B cell (primary cell): Measurements from ENCODE around the gene ARHGEF6. TPM values are rescaled to one million over a fixed set of nuclear protein-coding genes. Genes with fewer than 3 reads are reported as not detected.

ENCODE experiments used
- ATAC-seq: fragments of 200-7000 bp; cut with Tn5 transposase; one replicate; pipeline ENCODE4 v1.10.0; 2021; ENCODE audit warnings: low read depth, mild to moderate bottlenecking, moderate number of reproducible peaks, moderate library complexity
- CTCF ChIA-PET: fragments of 350-600 bp; sonication (Branson Sonifier 250); formaldehyde crosslinking; loops from one replicate; lab custom pipeline; 2021; ENCODE audit warnings: antibody characterized with exemption, inconsistent platforms; lab: Charles Lee
- POLR2A ChIA-PET: fragments of 350-600 bp; sonication (Branson Sonifier 250); formaldehyde crosslinking; loops from one replicate; lab custom pipeline; 2021; ENCODE audit warnings: antibody characterized with exemption; lab: Charles Lee
- DNase-seq: peaks from one replicate; pipeline ENCODE4 v3.0.0; 2013
- H2AFZ ChIP-seq: 2 replicates; pipeline ENCODE4 v1.6.1; 2012; ENCODE audit warnings: mild to moderate bottlenecking, low read depth, low read length; ENCODE audit not compliant: insufficient read depth, poor library complexity, severe bottlenecking
- H3K27ac ChIP-seq, 2 donors: 1 replicate in 1 of 2; 2 replicates in 1 of 2; pipeline ENCODE4 v1.5.1; 2012 to 2013; ENCODE audit warnings: low read length in 2 of 2, mild to moderate bottlenecking in 2 of 2, moderate library complexity in 1 of 2
- H3K27me3 ChIP-seq, 4 experiments: fragments of 200-600 bp in 1 of 4; sonication (generic) in 1 of 4; replicated peaks in 1 of 4; 1 replicate in 2 of 4; 2 replicates in 2 of 4; pipeline versions ENCODE4 v1.6.1 to v1.7.0; 2013 to 2016; ENCODE audit warnings: low read length in 3 of 4, mild to moderate bottlenecking in 2 of 4, mixed read lengths in 1 of 4, moderate library complexity in 1 of 4; ENCODE audit not compliant: insufficient read depth in 4 of 4, control insufficient read depth in 3 of 4; ENCODE audit errors: control extremely low read depth in 1 of 4
- H3K36me3 ChIP-seq, 2 experiments: replicated peaks in 1 of 2; 1 replicate in 1 of 2; 2 replicates in 1 of 2; pipeline versions ENCODE4 v1.6.1 to v1.7.1; 2013; ENCODE audit warnings: low read length in 1 of 2; ENCODE audit not compliant: insufficient read depth in 2 of 2, control insufficient read depth in 1 of 2; ENCODE audit errors: control extremely low read depth in 1 of 2, extremely low read depth in 1 of 2
- H3K4me1 ChIP-seq, 2 donors: fragments of 200-600 bp in 1 of 2; sonication (generic) in 1 of 2; 1 replicate in 1 of 2; 2 replicates in 1 of 2; pipeline versions ENCODE4 v1.5.1 to v1.6.1; 2013 to 2017; ENCODE audit warnings: low read length in 2 of 2; ENCODE audit not compliant: control insufficient read depth in 2 of 2, insufficient read depth in 2 of 2
- H3K4me2 ChIP-seq: replicated peaks from 2 replicates; pipeline ENCODE3; 2012; ENCODE audit warnings: mild to moderate bottlenecking, low read depth, low read length; ENCODE audit not compliant: poor library complexity, severe bottlenecking
- H3K4me3 ChIP-seq, 5 experiments: fragments of 200-600 bp in 1 of 5; sonication (generic) in 1 of 5; 1 replicate in 3 of 5; 2 replicates in 2 of 5; pipeline versions ENCODE4 v1.5.1 to v1.7.0; 2011 to 2016; ENCODE audit warnings: low read length in 4 of 5, mild to moderate bottlenecking in 4 of 5, low read depth in 2 of 5, control low read depth in 1 of 5, moderate library complexity in 1 of 5; ENCODE audit not compliant: insufficient read depth in 1 of 5; ENCODE audit errors: control extremely low read depth in 1 of 5, extremely low read depth in 1 of 5
- H3K79me2 ChIP-seq: fragments of 200-600 bp; sonication (generic); one replicate; pipeline ENCODE4 v1.6.0; 2016; ENCODE audit warnings: low read length; ENCODE audit not compliant: control insufficient read depth, insufficient read depth
- H3K9ac ChIP-seq: fragments of 200-600 bp; sonication (generic); 2 replicates; pipeline ENCODE4 v1.6.1; 2017; ENCODE audit warnings: mild to moderate bottlenecking, low read length, moderate library complexity
- H3K9me3 ChIP-seq, 3 donors: one replicate each; pipeline versions ENCODE4 v1.6.1 to v1.7.1; 2013; ENCODE audit warnings: low read length in 2 of 3; ENCODE audit not compliant: control insufficient read depth in 2 of 3, insufficient read depth in 1 of 3; ENCODE audit errors: control extremely low read depth in 1 of 3
- H4K20me1 ChIP-seq: 2 replicates; pipeline ENCODE4 v1.6.0; 2012; ENCODE audit warnings: mild to moderate bottlenecking, low read length; ENCODE audit not compliant: insufficient read depth, control insufficient read depth, poor library complexity, severe bottlenecking
- H3K27ac Mint-ChIP-seq: one replicate; pipeline ENCODE4 v1.8.0; 2021; ENCODE audit warnings: mixed read lengths
- H3K27me3 Mint-ChIP-seq: one replicate; pipeline ENCODE4 v1.8.0; 2021; ENCODE audit warnings: mixed read lengths
- H3K4me1 Mint-ChIP-seq: one replicate; pipeline ENCODE4 v1.8.0; 2021; ENCODE audit warnings: mixed read lengths
- H3K4me3 Mint-ChIP-seq: one replicate; pipeline ENCODE4 v1.8.0; 2021; ENCODE audit warnings: mixed read lengths
- H3K9me3 Mint-ChIP-seq: one replicate; pipeline ENCODE4 v1.8.0; 2022; ENCODE audit warnings: mixed read lengths; ENCODE audit not compliant: insufficient read depth
- CTCF ChIP-seq: fragments of 200-600 bp; IDR thresholded peaks from one replicate; pipeline ENCODE4 v1.8.0; 2022; ENCODE audit warnings: antibody characterized with exemption, mild to moderate bottlenecking
- EZH2 ChIP-seq: IDR thresholded peaks from 2 replicates; pipeline ENCODE4 v1.6.1; 2012; ENCODE audit warnings: borderline replicate concordance, low read depth, mild to moderate bottlenecking, moderate library complexity, low read length; ENCODE audit not compliant: insufficient read depth, poor library complexity, severe bottlenecking
- WGBS: methylation state at CpG from one replicate; pipeline ENCODE4 v1.1.5; 2013; ENCODE audit warnings: missing lambda C conversion rate; ENCODE audit not compliant: insufficient coverage; 5-methylcytosine and 5-hydroxymethylcytosine counted together
- intact Hi-C: fragments of 100-400 bp; cut with micrococcal nuclease; formaldehyde crosslinking; loops from one replicate; pipeline ENCODE4 v1.10.0; 2022
- polyA plus RNA-seq: library from polyadenylated mRNA; depleted of rRNA; stranded (reverse); fragments of >200 nt; gene quantifications from 2 replicates; pipeline ENCODE4 v1.2.3, GENCODE V29; 2012
- total RNA-seq, 2 donors: library from RNA; stranded (reverse); fragments of 120-200 nt in 1 of 2; gene quantifications; 1 replicate in 1 of 2; 2 replicates in 1 of 2; pipeline versions ENCODE4 v1.2.3 to v1.2.4, GENCODE V29; 2013 to 2022

Gene ARHGEF6
- total and polyA plus RNA-seq, 2 donors (not counting 1 experiment from before 2014, with no cell fraction given) = 29.6 to 43.4 TPM

DNA sequence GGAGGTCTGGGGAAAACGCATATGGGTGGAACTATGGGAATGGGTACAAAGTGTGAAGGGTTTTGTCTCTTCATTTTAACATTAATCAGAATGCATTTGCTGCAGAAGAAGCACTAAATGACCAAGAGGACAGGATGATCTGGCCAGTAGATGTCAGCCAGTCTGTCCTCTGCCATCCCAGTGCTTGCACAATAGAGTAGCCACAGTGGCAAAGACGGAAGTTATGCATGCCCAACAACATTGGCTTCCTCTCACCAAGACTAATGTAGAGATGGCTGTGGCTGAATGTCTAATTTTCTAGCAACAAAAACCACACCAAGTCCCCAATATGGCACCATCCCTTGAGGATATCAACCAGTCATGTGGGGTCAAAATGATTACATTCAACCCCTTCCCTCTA lies 45.0 kb upstream of the ARHGEF6 start:
- H3K27me3 ChIP-seq = no peaks in the 10 kb centered on the region
- DNase-seq (no peak), ATAC-seq (no peak)
- no peak overlapping the region for H2AFZ ChIP-seq
- intact Hi-C loops = no loop called here
- no peak overlapping the region for H3K4me3 ChIP-seq
- POLR2A ChIA-PET = no interaction called here
- Mint-ChIP-seq H3K27ac (no peak overlapping the region), H3K4me3 (no peak overlapping the region), H3K4me1 (no peaks in the 10 kb centered on the region), H3K27me3 (no peaks in the 10 kb centered on the region), H3K9me3 (no peaks in the 10 kb centered on the region)
- WGBS = no CpG with 5 or more reads among the region's 2 CpGs
- no peak overlapping the region for H3K4me2 ChIP-seq
- CTCF ChIA-PET = no interaction called here
- TF ChIP-seq CTCF (no peak), EZH2 (no peak)
- no peaks in the 10 kb centered on the region for H3K9me3 ChIP-seq
- H3K9ac ChIP-seq = no peak overlapping the region
- no peaks in the 10 kb centered on the region for H3K4me1 ChIP-seq
- no peaks in the 10 kb centered on the region for H3K79me2 ChIP-seq
- no peak overlapping the region for H3K27ac ChIP-seq
- no peaks in the 10 kb centered on the region for H3K36me3 ChIP-seq
- H4K20me1 ChIP-seq = no peaks in the 10 kb centered on the region

DNA sequence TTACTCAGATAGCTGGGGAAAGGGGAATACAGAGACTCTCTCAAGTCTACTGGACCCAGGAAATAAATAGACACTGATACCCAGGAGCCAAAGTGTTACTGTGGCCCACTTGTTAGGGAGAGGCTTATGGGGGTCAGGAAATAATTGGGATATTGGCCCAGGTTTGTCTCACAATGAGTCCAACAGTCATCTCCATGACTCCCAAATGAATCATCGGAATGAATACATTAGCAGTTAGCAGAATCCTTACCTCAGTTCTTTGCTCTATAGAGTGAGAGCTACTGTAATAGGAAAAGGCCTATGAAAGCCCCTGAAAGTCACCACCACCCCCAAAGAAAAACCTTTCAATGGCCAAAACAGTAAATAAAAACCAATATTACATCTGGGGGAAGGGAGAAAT lies 42.4 kb upstream of the ARHGEF6 start:
- intact Hi-C loops = no loop called here

More for the DNA sequence above, 42.4 kb upstream of the ARHGEF6 start:
- CTCF ChIA-PET = no interaction called here
- WGBS = no CpG with 5 or more reads among the region's 1 CpG
- Histone ChIP-seq H3K4me2 (no peak overlapping the region), H3K79me2 (no peaks in the 10 kb centered on the region), H3K4me1 (no peaks in the 10 kb centered on the region), H3K27ac (no peak overlapping the region), H3K27me3 (no peaks in the 10 kb centered on the region), H3K36me3 (no peaks in the 10 kb centered on the region), H2AFZ (no peak overlapping the region), H3K9me3 (no peaks in the 10 kb centered on the region), H3K4me3 (no peak overlapping the region), H3K9ac (no peak overlapping the region), H4K20me1 (no peaks in the 10 kb centered on the region)
- POLR2A ChIA-PET = no interaction called here
- no peaks in the 10 kb centered on the region for H3K9me3 Mint-ChIP-seq
- no peak for DNase-seq
- no peak overlapping the region for H3K27ac Mint-ChIP-seq
- H3K27me3 Mint-ChIP-seq = no peaks in the 10 kb centered on the region
- TF ChIP-seq EZH2 (no peak), CTCF (no peak)
- no peaks in the 10 kb centered on the region for H3K4me1 Mint-ChIP-seq
- ATAC-seq = no peak
- H3K4me3 Mint-ChIP-seq = no peak overlapping the region
